Astrocyte (in vitro differentiated cells and primary cell): ENCODE measurements around the gene FCN1. TPM values are rescaled to one million over a fixed set of nuclear protein-coding genes. Genes with fewer than 3 reads are reported as not detected.

Experiments used
- DNase-seq: peaks from one replicate; pipeline ENCODE4 v3.0.0-alpha.2; 2010; ENCODE audit warnings: low read depth
- FAIRE-seq: peaks from 2 replicates; lab custom pipeline; 2011; peaks lifted over from hg19 to GRCh38; lab: Jason Lieb, UNC
- H2AFZ ChIP-seq: 2 replicates; pipeline ENCODE4 v1.6.0; 2012; ENCODE audit warnings: low read depth, low read length, inconsistent platforms
- H3K27ac ChIP-seq: 2 replicates; pipeline ENCODE4 v1.5.1; 2011; ENCODE audit warnings: low read depth, low read length, inconsistent platforms
- H3K27me3 ChIP-seq: 2 replicates; pipeline ENCODE4 v1.6.0; 2011; ENCODE audit warnings: low read length, inconsistent platforms; ENCODE audit not compliant: insufficient read depth
- H3K36me3 ChIP-seq: 2 replicates; pipeline ENCODE4 v1.5.1; 2011; ENCODE audit warnings: low read length, inconsistent platforms; ENCODE audit not compliant: insufficient read depth
- H3K4me1 ChIP-seq: 2 replicates; pipeline ENCODE4 v1.5.1; 2011; ENCODE audit warnings: low read length, inconsistent platforms; ENCODE audit not compliant: insufficient read depth
- H3K4me2 ChIP-seq: 2 replicates; pipeline ENCODE4 v1.6.0; 2012; ENCODE audit warnings: low read length, inconsistent platforms
- H3K4me3 ChIP-seq: 2 replicates; pipeline ENCODE4 v1.5.1; 2011; ENCODE audit warnings: low read depth, mild to moderate bottlenecking, low read length, inconsistent platforms; ENCODE audit not compliant: insufficient read depth
- H3K79me2 ChIP-seq: 2 replicates; pipeline ENCODE4 v1.6.0; 2012; ENCODE audit warnings: mild to moderate bottlenecking, low read length, inconsistent platforms; ENCODE audit not compliant: insufficient read depth
- H3K9ac ChIP-seq: 2 replicates; pipeline ENCODE4 v1.6.0; 2012; ENCODE audit warnings: mild to moderate bottlenecking, low read length, inconsistent platforms
- H3K9me3 ChIP-seq: 2 replicates; pipeline ENCODE4 v1.5.1; 2012; ENCODE audit warnings: low read depth, mild to moderate bottlenecking, low read length, inconsistent platforms; ENCODE audit not compliant: insufficient read depth
- H4K20me1 ChIP-seq: 2 replicates; pipeline ENCODE4 v1.6.0; 2012; ENCODE audit warnings: low read length, inconsistent platforms; ENCODE audit not compliant: insufficient read depth
- H3K27ac Mint-ChIP-seq: one replicate; pipeline ENCODE4 v1.8.0; 2021; ENCODE audit warnings: mild to moderate bottlenecking, mixed read lengths; ENCODE audit not compliant: unreplicated experiment
- H3K27me3 Mint-ChIP-seq: one replicate; pipeline ENCODE4 v1.8.0; 2021; ENCODE audit warnings: low read depth, mixed read lengths; ENCODE audit not compliant: unreplicated experiment
- H3K36me3 Mint-ChIP-seq: one replicate; pipeline ENCODE4 v1.8.0; 2021; ENCODE audit warnings: low read depth, mixed read lengths; ENCODE audit not compliant: unreplicated experiment
- H3K4me1 Mint-ChIP-seq: one replicate; pipeline ENCODE4 v1.8.0; 2021; ENCODE audit warnings: low read depth, mixed read lengths; ENCODE audit not compliant: unreplicated experiment
- H3K4me3 Mint-ChIP-seq: one replicate; pipeline ENCODE4 v1.8.0; 2021; ENCODE audit warnings: mild to moderate bottlenecking, moderate library complexity, mixed read lengths; ENCODE audit not compliant: unreplicated experiment
- H3K9me3 Mint-ChIP-seq: one replicate; pipeline ENCODE4 v1.8.0; 2021; ENCODE audit warnings: mild to moderate bottlenecking, mixed read lengths; ENCODE audit not compliant: unreplicated experiment
- EZH2 ChIP-seq: IDR thresholded peaks from 2 replicates; pipeline ENCODE4 v1.6.1; 2012; ENCODE audit warnings: mild to moderate bottlenecking, low read length, inconsistent platforms; ENCODE audit not compliant: insufficient read depth
- total RNA-seq: library from RNA; stranded (reverse); gene quantifications from 2 replicates; pipeline ENCODE4 v1.2.1, GENCODE V29; 2021
- TF ChIP-seq, protein P1 (sequence below): IDR thresholded peaks from 2 replicates; pipeline ENCODE4 v1.5.1; 2011; ENCODE audit warnings: low read depth, mild to moderate bottlenecking, inconsistent platforms, low read length, moderate library complexity; ENCODE audit not compliant: insufficient read depth

The FCN1 gene
- total RNA-seq, 1 donor from 2014 or later: not detected

DNA sequence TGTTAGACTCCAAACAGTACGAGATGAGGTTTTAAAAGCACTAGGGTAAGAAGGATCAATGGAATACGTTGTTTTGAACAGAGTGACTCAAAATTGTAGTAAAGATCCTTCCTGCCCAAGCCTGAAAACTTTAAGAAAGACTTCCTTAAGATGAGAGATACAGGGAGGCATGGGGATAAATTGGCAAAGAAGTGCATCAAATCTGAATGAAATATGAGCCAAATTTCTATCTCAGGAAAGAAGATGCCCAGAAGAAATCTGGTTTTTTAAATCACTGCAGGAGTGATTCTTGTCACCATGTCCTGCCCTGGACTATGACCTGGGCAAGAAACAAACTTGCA is 22.2 kb downstream of the FCN1 start:
- Mint-ChIP-seq H3K36me3 (peaks cover 3% of the 10 kb centered on the region), H3K27ac (no peak overlapping the region), H3K27me3 (peaks cover 18% of the 10 kb centered on the region), H3K4me1 (peaks cover 11% of the 10 kb centered on the region), H3K4me3 (no peak overlapping the region), H3K9me3 (peaks cover 21% of the 10 kb centered on the region)
- Histone ChIP-seq H4K20me1 (peaks cover 5% of the 10 kb centered on the region), H3K9ac (no peak overlapping the region), H3K27me3 (peaks cover 5% of the 10 kb centered on the region), H3K4me1 (peaks cover 20% of the 10 kb centered on the region), H3K4me2 (peak overlapping the region; percentile 41), H3K27ac (no peak overlapping the region), H3K79me2 (no peaks in the 10 kb centered on the region), H2AFZ (no peak overlapping the region), H3K9me3 (no peaks in the 10 kb centered on the region), H3K4me3 (no peak overlapping the region), H3K36me3 (no peaks in the 10 kb centered on the region)
- TF ChIP-seq EZH2: no peak
- TF ChIP-seq, protein P1, sequence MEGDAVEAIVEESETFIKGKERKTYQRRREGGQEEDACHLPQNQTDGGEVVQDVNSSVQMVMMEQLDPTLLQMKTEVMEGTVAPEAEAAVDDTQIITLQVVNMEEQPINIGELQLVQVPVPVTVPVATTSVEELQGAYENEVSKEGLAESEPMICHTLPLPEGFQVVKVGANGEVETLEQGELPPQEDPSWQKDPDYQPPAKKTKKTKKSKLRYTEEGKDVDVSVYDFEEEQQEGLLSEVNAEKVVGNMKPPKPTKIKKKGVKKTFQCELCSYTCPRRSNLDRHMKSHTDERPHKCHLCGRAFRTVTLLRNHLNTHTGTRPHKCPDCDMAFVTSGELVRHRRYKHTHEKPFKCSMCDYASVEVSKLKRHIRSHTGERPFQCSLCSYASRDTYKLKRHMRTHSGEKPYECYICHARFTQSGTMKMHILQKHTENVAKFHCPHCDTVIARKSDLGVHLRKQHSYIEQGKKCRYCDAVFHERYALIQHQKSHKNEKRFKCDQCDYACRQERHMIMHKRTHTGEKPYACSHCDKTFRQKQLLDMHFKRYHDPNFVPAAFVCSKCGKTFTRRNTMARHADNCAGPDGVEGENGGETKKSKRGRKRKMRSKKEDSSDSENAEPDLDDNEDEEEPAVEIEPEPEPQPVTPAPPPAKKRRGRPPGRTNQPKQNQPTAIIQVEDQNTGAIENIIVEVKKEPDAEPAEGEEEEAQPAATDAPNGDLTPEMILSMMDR: no peak
- FAIRE-seq (no peak), DNase-seq (no peak)

DNA sequence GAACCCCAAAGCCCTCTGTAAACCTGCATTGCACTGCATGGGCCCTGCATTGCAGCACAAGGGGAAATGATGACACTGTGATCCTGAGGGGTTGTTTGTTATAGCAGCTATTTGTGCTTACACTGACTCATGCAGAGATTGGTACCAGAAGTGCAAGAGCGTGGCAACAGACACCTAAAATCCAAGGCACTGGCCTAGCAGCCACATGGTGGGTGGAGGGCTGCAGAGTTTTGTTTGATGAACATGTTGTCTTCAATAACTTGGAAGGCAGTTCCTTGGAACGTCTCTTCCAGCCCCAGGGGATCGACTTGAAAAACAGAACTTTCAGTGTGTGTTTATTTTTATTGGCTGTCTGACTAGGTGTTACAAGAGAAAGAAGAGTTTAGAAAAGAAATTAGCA is 22.6 kb downstream of the FCN1 start:
- Histone ChIP-seq H4K20me1 (peaks cover 5% of the 10 kb centered on the region), H3K27me3 (peaks cover 5% of the 10 kb centered on the region), H3K36me3 (no peaks in the 10 kb centered on the region), H3K9me3 (no peaks in the 10 kb centered on the region), H2AFZ (no peak overlapping the region), H3K27ac (no peak overlapping the region), H3K79me2 (no peaks in the 10 kb centered on the region), H3K9ac (no peak overlapping the region), H3K4me3 (no peak overlapping the region), H3K4me2 (peak overlapping the region; percentile 41), H3K4me1 (peaks cover 20% of the 10 kb centered on the region)
- TF ChIP-seq, protein P1: no peak
- no peak for TF ChIP-seq EZH2
- Mint-ChIP-seq H3K27ac (no peak overlapping the region), H3K9me3 (peaks cover 21% of the 10 kb centered on the region), H3K36me3 (peaks cover 3% of the 10 kb centered on the region), H3K4me3 (no peak overlapping the region), H3K4me1 (peaks cover 11% of the 10 kb centered on the region), H3K27me3 (peaks cover 18% of the 10 kb centered on the region)
- DNase-seq (peak; percentile 31), FAIRE-seq (no peak)

DNA sequence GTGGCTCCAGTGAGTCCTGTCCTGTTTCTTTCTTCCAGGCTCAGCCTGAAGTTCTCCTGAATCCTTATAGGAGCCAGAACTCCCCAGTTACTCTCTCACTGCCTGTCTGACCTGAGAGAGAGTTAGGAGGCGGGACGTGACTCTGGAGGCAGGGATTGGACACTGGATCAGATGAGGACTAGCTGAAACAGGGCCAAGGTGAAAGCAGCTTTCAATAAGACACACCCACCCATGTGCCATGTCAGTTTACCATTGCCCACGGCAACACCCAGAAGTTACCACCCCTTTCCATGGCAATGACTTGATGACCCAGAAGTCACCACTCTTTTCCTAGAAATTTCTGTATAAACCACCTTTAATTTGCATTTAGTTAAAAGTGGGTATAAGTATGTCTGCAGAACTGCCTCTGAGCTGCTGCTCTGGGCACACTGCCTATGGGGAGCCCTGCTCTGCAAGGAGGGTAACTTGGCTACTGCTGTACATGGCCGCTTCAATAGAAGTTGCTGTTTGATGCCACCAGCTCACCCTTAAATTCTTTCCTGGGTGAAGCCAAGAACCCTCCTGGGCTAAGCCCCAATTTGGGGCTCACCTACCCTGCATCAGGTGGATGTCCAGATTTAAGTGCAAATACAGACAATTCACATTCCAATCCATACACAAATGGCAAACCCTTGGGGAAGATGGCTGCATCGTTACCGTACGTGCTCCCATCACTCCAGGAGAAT is 23.4 kb downstream of the FCN1 start:
- H4K20me1 ChIP-seq: peaks cover 5% of the 10 kb centered on the region
- DNase-seq (no peak), FAIRE-seq (no peak)
- no peaks in the 10 kb centered on the region for H3K79me2 ChIP-seq
- H3K36me3 ChIP-seq: no peaks in the 10 kb centered on the region
- Mint-ChIP-seq H3K4me1 (peaks cover 11% of the 10 kb centered on the region), H3K4me3 (no peak overlapping the region), H3K9me3 (peaks cover 18% of the 10 kb centered on the region), H3K27ac (no peak overlapping the region), H3K36me3 (peaks cover 3% of the 10 kb centered on the region), H3K27me3 (peaks cover 18% of the 10 kb centered on the region)
- no peaks in the 10 kb centered on the region for H3K9me3 ChIP-seq
- TF ChIP-seq, protein P1: no peak
- no peak for TF ChIP-seq EZH2
- H3K27me3 ChIP-seq: no peaks in the 10 kb centered on the region
- H3K4me1 ChIP-seq: peaks cover 20% of the 10 kb centered on the region
- no peak overlapping the region for H3K9ac ChIP-seq
- no peak overlapping the region for H2AFZ ChIP-seq
- no peak overlapping the region for H3K27ac ChIP-seq
- H3K4me3 ChIP-seq: no peak overlapping the region
- H3K4me2 ChIP-seq: no peak overlapping the region
